Renal pelvis (tissue), 4 donors: Measurements from ENCODE around the gene KLF8. TPM values are rescaled to one million over a fixed set of nuclear protein-coding genes. Genes with fewer than 3 reads are reported as not detected.

ENCODE experiments used
- DNase-seq: peaks from one replicate; pipeline ENCODE4 v3.0.0-alpha.2; 2013
- polyA plus RNA-seq, 3 donors: library from polyadenylated mRNA; unstranded; fragments of 120-200 nt; gene quantifications; one replicate each; pipeline ENCODE4 v1.2.1, GENCODE V29; 2013; ENCODE audit not compliant: insufficient read length in 3 of 3

Gene KLF8
- polyA plus RNA-seq, 3 donors, result 4.6 to 7.2 (median 5.7) TPM

DNA sequence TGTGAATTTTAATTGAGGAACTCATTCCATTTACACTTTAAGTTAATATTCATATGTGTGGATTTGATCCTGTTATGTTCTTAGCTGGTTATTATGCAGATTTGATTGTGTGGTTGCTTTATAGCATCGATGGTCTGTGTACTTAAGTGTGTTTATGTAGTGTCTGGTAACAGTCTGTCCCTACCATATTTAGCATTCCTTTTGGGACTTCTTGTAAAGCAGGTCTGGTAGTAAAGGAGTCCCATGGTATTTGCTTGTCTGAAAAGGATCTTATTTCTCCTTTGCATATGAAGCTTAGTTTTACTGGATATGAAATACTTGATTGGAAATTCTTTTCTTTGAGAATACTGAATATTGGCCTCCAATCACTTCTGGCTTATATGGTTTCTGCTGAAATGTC, 76.6 kb downstream of the KLF8 start:
- DNase-seq, result no peak

- no peak for DNase-seq
Measured at GRCh38 chrX:56309881-56310280, 77.7 kb downstream of the KLF8 start.

GRCh38 chrX:56310581-56310980, 78.4 kb downstream of the KLF8 start:
- DNase-seq, result no peak

GRCh38 chrX:56313308-56313707, 81.2 kb downstream of the KLF8 start:
- no peak for DNase-seq

- DNase-seq, result no peak
Measured at GRCh38 chrX:56314334-56314733, 82.2 kb downstream of the KLF8 start.

DNA sequence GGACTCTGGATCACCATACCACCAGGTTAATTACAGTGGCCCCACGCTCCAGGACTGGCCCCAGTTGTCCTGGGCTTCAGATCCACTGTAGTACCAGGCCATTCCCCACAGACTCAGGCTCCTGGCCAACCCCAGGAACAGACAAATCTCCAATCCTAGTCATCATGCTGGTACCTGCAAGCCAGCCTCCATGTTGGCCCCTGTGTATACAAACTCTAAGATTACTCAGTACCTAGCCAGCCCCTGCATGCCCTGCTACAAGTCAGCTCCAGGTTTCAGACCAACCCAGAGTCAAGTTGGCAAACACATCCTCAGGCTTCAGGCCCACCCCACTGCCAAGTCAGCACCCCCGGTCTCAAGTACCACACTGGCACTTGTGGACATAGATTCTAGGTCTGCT, 85.9 kb downstream of the KLF8 start:
- no peak for DNase-seq

GRCh38 chrX:56319165-56319564, 87.0 kb downstream of the KLF8 start:
- no peak for DNase-seq
